ENCODE measurements around the gene SLC44A2.

DNA sequence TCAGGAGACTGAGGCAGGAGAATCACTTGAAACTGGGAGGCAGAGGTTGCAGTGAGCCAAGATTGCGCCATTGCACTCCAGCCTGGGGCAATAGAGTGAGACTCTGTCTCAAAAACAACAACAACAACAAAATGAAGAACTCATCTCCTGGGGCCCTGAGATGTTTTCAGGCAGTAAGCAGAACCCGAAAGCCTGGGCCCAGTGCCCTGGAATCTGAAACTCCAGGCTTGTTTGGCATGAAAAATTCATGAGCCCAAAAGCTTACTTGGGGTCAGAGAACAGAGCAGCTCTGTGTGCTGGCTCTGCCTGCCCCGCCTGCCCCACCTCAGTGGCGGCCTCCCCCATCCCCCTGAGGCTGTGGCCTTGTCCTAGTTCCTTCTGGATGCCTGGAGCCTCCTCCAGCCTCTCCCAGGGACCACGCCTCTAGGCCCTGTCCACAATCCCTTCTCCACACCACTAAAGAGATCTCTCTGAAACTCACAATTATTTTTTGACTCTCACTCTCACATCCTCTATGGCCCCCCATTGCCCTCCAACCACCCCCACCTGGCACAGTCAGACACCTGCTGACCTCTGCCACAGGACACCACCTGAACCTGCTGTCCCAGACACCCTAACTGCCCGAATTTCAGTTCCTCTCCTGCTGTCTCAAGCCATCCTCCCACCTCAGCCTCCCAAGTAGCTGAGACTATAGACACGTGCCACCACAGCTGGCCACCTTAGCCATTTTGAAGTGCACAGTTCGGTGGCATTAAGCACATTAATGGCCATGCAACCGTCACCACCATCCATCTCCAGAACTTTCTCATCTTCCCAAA, 31.3 kb upstream of the SLC44A2 start:
- TF ChIP-seq, protein P1, sequence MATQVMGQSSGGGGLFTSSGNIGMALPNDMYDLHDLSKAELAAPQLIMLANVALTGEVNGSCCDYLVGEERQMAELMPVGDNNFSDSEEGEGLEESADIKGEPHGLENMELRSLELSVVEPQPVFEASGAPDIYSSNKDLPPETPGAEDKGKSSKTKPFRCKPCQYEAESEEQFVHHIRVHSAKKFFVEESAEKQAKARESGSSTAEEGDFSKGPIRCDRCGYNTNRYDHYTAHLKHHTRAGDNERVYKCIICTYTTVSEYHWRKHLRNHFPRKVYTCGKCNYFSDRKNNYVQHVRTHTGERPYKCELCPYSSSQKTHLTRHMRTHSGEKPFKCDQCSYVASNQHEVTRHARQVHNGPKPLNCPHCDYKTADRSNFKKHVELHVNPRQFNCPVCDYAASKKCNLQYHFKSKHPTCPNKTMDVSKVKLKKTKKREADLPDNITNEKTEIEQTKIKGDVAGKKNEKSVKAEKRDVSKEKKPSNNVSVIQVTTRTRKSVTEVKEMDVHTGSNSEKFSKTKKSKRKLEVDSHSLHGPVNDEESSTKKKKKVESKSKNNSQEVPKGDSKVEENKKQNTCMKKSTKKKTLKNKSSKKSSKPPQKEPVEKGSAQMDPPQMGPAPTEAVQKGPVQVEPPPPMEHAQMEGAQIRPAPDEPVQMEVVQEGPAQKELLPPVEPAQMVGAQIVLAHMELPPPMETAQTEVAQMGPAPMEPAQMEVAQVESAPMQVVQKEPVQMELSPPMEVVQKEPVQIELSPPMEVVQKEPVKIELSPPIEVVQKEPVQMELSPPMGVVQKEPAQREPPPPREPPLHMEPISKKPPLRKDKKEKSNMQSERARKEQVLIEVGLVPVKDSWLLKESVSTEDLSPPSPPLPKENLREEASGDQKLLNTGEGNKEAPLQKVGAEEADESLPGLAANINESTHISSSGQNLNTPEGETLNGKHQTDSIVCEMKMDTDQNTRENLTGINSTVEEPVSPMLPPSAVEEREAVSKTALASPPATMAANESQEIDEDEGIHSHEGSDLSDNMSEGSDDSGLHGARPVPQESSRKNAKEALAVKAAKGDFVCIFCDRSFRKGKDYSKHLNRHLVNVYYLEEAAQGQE (IDR thresholded peaks at IDR 0.05; ENCODE audit: insufficient read depth in 1 of 2, low read depth in 2 of 2, low read length in 1 of 2): no peak
- TF ChIP-seq, protein P2, sequence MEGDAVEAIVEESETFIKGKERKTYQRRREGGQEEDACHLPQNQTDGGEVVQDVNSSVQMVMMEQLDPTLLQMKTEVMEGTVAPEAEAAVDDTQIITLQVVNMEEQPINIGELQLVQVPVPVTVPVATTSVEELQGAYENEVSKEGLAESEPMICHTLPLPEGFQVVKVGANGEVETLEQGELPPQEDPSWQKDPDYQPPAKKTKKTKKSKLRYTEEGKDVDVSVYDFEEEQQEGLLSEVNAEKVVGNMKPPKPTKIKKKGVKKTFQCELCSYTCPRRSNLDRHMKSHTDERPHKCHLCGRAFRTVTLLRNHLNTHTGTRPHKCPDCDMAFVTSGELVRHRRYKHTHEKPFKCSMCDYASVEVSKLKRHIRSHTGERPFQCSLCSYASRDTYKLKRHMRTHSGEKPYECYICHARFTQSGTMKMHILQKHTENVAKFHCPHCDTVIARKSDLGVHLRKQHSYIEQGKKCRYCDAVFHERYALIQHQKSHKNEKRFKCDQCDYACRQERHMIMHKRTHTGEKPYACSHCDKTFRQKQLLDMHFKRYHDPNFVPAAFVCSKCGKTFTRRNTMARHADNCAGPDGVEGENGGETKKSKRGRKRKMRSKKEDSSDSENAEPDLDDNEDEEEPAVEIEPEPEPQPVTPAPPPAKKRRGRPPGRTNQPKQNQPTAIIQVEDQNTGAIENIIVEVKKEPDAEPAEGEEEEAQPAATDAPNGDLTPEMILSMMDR (IDR thresholded peaks at IDR 0.05): no peak
